Lung (tissue), 12 donors: Measurements from ENCODE around the gene ENO4. TPM values are rescaled to one million over a fixed set of nuclear protein-coding genes. Genes with fewer than 3 reads are reported as not detected.

Source experiments
- ATAC-seq: fragments of 200-7000 bp; cut with Tn5 transposase; one replicate; pipeline ENCODE4 v1.9.1; 2020; ENCODE audit warnings: moderate number of reproducible peaks; ENCODE audit not compliant: insufficient read depth, low FRiP score
- DNase-seq, 3 donors: peaks; one replicate each; pipeline ENCODE4 v3.0.0-alpha.2; 2013 to 2017
- H3K27ac ChIP-seq, 2 donors: one replicate each; pipeline ENCODE4 v1.5.1; 2013; ENCODE audit warnings: mild to moderate bottlenecking in 2 of 2, moderate library complexity in 2 of 2, control low read depth in 1 of 2, inconsistent platforms in 1 of 2, low read depth in 1 of 2, low read length in 1 of 2
- H3K27me3 ChIP-seq, 3 donors: one replicate each; pipeline ENCODE4 v1.5.1; 2013; ENCODE audit warnings: low read length in 2 of 3; ENCODE audit not compliant: control insufficient read depth in 3 of 3, insufficient read depth in 3 of 3
- H3K36me3 ChIP-seq, 4 donors: one replicate each; pipeline ENCODE4 v1.5.1; 2013; ENCODE audit warnings: low read length in 4 of 4, mild to moderate bottlenecking in 1 of 4, moderate library complexity in 1 of 4; ENCODE audit not compliant: control insufficient read depth in 4 of 4, insufficient read depth in 4 of 4
- H3K4me1 ChIP-seq, 5 donors: one replicate each; pipeline ENCODE4 v1.5.1; 2013; ENCODE audit warnings: low read length in 5 of 5, mild to moderate bottlenecking in 2 of 5, moderate library complexity in 1 of 5; ENCODE audit not compliant: control insufficient read depth in 5 of 5, insufficient read depth in 5 of 5
- H3K4me3 ChIP-seq: one replicate; pipeline ENCODE4 v1.5.1; 2013; ENCODE audit warnings: mild to moderate bottlenecking, control low read depth, moderate library complexity
- H3K9ac ChIP-seq, 2 donors: one replicate each; pipeline ENCODE4 v1.5.1; 2013; ENCODE audit warnings: low read length in 2 of 2, control low read depth in 1 of 2; ENCODE audit not compliant: insufficient read depth in 1 of 2
- H3K9me3 ChIP-seq, 4 donors: one replicate each; pipeline ENCODE4 v1.5.1; 2013; ENCODE audit warnings: low read length in 3 of 4, mild to moderate bottlenecking in 1 of 4, moderate library complexity in 1 of 4; ENCODE audit not compliant: control insufficient read depth in 4 of 4, insufficient read depth in 3 of 4
- CTCF ChIP-seq: IDR thresholded peaks from 2 replicates; pipeline ENCODE4 v1.5.1; 2012; ENCODE audit warnings: mild to moderate bottlenecking; ENCODE audit errors: control extremely low read depth, extremely low read depth
- WGBS, 2 donors: extraction: QIAGEN DNeasy Blood & Tissue Kit; methylation state at CpG; one replicate each; pipeline ENCODE4 v1.1.7; 2013; 5-methylcytosine and 5-hydroxymethylcytosine counted together
- polyA plus RNA-seq, 2 donors: library from polyadenylated mRNA; stranded (reverse); fragments of 200-250 nt; gene quantifications; one replicate each; pipeline ENCODE4 v1.2.1, GENCODE V29; 2013
- total RNA-seq, 2 donors: library from RNA; depleted of rRNA in 1 of 2; stranded (reverse); fragments of >200 nt in 1 of 2; gene quantifications; one replicate each; pipeline ENCODE4 v1.2.1, GENCODE V29; 2014 to 2021
- donor health status: control.
- donor health status: control.
- donor health status: Bipolar disorder and iron deficiency.
- donor health status: healthy.
- donor health status: DM: yes; HTN: yes; CAD: no.

The ENO4 gene
- total and polyA plus RNA-seq, 4 donors = 0.69 to 4.3 (median 2.0) TPM

- Histone ChIP-seq H3K27ac (no peak overlapping the region), H3K27me3 (no peaks in the 10 kb centered on the region), H3K4me1 (no peaks in the 10 kb centered on the region), H3K9me3 (no peaks in the 10 kb centered on the region), H3K36me3 (no peaks in the 10 kb centered on the region), H3K4me3 (no peak overlapping the region), H3K9ac (no peak overlapping the region)
- DNase-seq (no peak), ATAC-seq (no peak)
- WGBS, 2 donors = 64 to 71% methylated on average over 2 of the region's 2 CpGs
- TF ChIP-seq CTCF = no peak
Measured at GRCh38 chr10:116878123-116878522, 28.8 kb downstream of the ENO4 start.

- ATAC-seq (no peak), DNase-seq (no peak)
- no peaks in the 10 kb centered on the region for H3K36me3 ChIP-seq
- WGBS, 2 donors = 74 to 85% methylated on average over 7 of the region's 7 CpGs
- no peak for TF ChIP-seq CTCF
- no peak overlapping the region for H3K4me3 ChIP-seq
- no peak overlapping the region for H3K27ac ChIP-seq
- no peaks in the 10 kb centered on the region for H3K27me3 ChIP-seq
- H3K9ac ChIP-seq = no peak overlapping the region
- H3K4me1 ChIP-seq = no peaks in the 10 kb centered on the region
- no peaks in the 10 kb centered on the region for H3K9me3 ChIP-seq
Measured at GRCh38 chr10:116879817-116880216, 30.5 kb downstream of the ENO4 start.

- no peak for ATAC-seq
Measured at GRCh38 chr10:116880716-116881482, 31.6 kb downstream of the ENO4 start.

More at GRCh38 chr10:116880716-116881482, 31.6 kb downstream of the ENO4 start:
- DNase-seq = no peak
- Histone ChIP-seq H3K36me3 (no peaks in the 10 kb centered on the region), H3K27me3 (no peaks in the 10 kb centered on the region), H3K27ac (no peak overlapping the region), H3K4me1 (no peaks in the 10 kb centered on the region), H3K9me3 (no peaks in the 10 kb centered on the region), H3K4me3 (no peak overlapping the region), H3K9ac (no peak overlapping the region)
- no peak for TF ChIP-seq CTCF
- 71 to 74% methylated on average over 10 of the region's 10 CpGs for WGBS, 2 donors
